ENCODE data around the gene KHDRBS2. TPM values are rescaled to one million over a fixed set of nuclear protein-coding genes. Genes with fewer than 3 reads are reported as not detected.

Gene KHDRBS2
- total RNA-seq, 1 experiment from 2014 or later = 2.7 TPM

GRCh38 chr6:61977099-61977498 is 308.9 kb downstream of the KHDRBS2 start:
- H3K9ac ChIP-seq (ENCODE audit: extremely low read depth, insufficient read length, low read length) = no peak overlapping the region
- no peak overlapping the region for H3K23ac ChIP-seq (ENCODE audit: insufficient read length, low read depth, low read length)
- H3K14ac ChIP-seq (ENCODE audit: insufficient read depth, low read length) = no peak overlapping the region
- no peaks in the 10 kb centered on the region for H3K23me2 ChIP-seq (ENCODE audit: insufficient read length, low read depth, low read length, poor library complexity, severe bottlenecking)
- H3K4ac ChIP-seq (ENCODE audit: low read depth, low read length) = no peak overlapping the region
- H4K91ac ChIP-seq (ENCODE audit: insufficient read length, low read depth, low read length) = no peak overlapping the region
- WGBS (ENCODE audit: extremely low coverage, insufficient read length, low lambda C conversion rate) = no CpG with 5 or more reads among the region's 1 CpG
- peaks cover 17 to 20% of the 10 kb centered on the region in 2 experiments for H3K4me1 Mint-ChIP-seq
- H2AFZ ChIP-seq (ENCODE audit: low read length) = no peak overlapping the region
- H2BK5ac ChIP-seq (ENCODE audit: insufficient read length, low read length) = no peak overlapping the region
- no peak overlapping the region for H3T11ph ChIP-seq (ENCODE audit: low read length)
- H4K8ac ChIP-seq (replicated peaks; ENCODE audit: insufficient read length, low read depth, low read length) = no peak overlapping the region
- no peak overlapping the region for H2BK20ac ChIP-seq (ENCODE audit: low read depth, low read length, poor library complexity, severe bottlenecking)
- H3K4me2 ChIP-seq (ENCODE audit: insufficient read depth, insufficient read length, low read length) = no peak overlapping the region
- no peaks in the 10 kb centered on the region for H3K79me2 ChIP-seq (ENCODE audit: insufficient read depth, low read length)
- H3K36me3 Mint-ChIP-seq (ENCODE audit: insufficient read depth in 1 of 3, low read depth in 3 of 3) = no peaks in the 10 kb centered on the region
- no peak for TF ChIP-seq CTCF (conservative IDR thresholded peaks at IDR 0.05)
- no peak overlapping the region for H4K5ac ChIP-seq (ENCODE audit: insufficient read length, low read depth, low read length)
- H3K4me3 Mint-ChIP-seq = no peak overlapping the region
- no peak overlapping the region for H2AK5ac ChIP-seq (ENCODE audit: insufficient read length, low read length)
- no peak overlapping the region for H3K56ac ChIP-seq (ENCODE audit: insufficient read length, low read depth, low read length)
- H3K27ac ChIP-seq (ENCODE audit: insufficient read length, low read depth, low read length) = no peak overlapping the region
- no peaks in the 10 kb centered on the region for H3K9me3 Mint-ChIP-seq
- H3K18ac ChIP-seq (ENCODE audit: insufficient read length, low read depth, low read length) = no peak overlapping the region
- H3K27ac Mint-ChIP-seq = no peak overlapping the region
- H3K27me3 ChIP-seq (ENCODE audit: insufficient read depth, low read length) = no peaks in the 10 kb centered on the region
- no peaks in the 10 kb centered on the region for H4K20me1 ChIP-seq (ENCODE audit: control insufficient read depth, insufficient read depth, insufficient read length)
- H3K27me3 Mint-ChIP-seq (ENCODE audit: low read depth) = no peaks in the 10 kb centered on the region
- peaks cover 4% of the 10 kb centered on the region; the same call in 1 of the 2 replicates for H3K4me1 ChIP-seq (ENCODE audit: insufficient read depth, low read length)
- no peak overlapping the region for H2BK12ac ChIP-seq (ENCODE audit: insufficient read length, low read depth, low read length)
- H3K9me3 ChIP-seq (ENCODE audit: control insufficient read depth, low read depth, low read length) = no peaks in the 10 kb centered on the region
- H2BK120ac ChIP-seq (ENCODE audit: low read depth, low read length, poor library complexity, severe bottlenecking) = no peak overlapping the region
- no peaks in the 10 kb centered on the region for H3K79me1 ChIP-seq (ENCODE audit: insufficient read depth, low read depth, low read length, poor library complexity, severe bottlenecking)
- H2BK15ac ChIP-seq (ENCODE audit: low read depth, low read length) = no peak overlapping the region
- DNase-seq = no peak

All from H9 (cell line).